GM18505 (cell line): ENCODE measurements around the gene CFAP53.
"Not testable (repeated sequence)": the region's sequence is repeated elsewhere in the genome, so short reads cannot be mapped to it uniquely, and the experiment has no call there.

Experiments used
- ATAC-seq: cut with Tn5 transposase; IDR thresholded peaks from one replicate; pipeline ENCODE4 v1.9.1; 2021; ENCODE audit not compliant: unreplicated experiment
- POLR2A ChIP-seq: IDR thresholded peaks from 4 replicates; pipeline ENCODE4 v1.6.1; 2011; ENCODE audit warnings: borderline replicate concordance; ENCODE audit not compliant: insufficient read depth, insufficient read length; ENCODE audit errors: extremely low read depth

The CFAP53 gene

GRCh38 chr18:50272568-50272967 lies 6.3 kb upstream of the CFAP53 start:
- no peak for ATAC-seq
- TF ChIP-seq POLR2A, result no peak

DNA sequence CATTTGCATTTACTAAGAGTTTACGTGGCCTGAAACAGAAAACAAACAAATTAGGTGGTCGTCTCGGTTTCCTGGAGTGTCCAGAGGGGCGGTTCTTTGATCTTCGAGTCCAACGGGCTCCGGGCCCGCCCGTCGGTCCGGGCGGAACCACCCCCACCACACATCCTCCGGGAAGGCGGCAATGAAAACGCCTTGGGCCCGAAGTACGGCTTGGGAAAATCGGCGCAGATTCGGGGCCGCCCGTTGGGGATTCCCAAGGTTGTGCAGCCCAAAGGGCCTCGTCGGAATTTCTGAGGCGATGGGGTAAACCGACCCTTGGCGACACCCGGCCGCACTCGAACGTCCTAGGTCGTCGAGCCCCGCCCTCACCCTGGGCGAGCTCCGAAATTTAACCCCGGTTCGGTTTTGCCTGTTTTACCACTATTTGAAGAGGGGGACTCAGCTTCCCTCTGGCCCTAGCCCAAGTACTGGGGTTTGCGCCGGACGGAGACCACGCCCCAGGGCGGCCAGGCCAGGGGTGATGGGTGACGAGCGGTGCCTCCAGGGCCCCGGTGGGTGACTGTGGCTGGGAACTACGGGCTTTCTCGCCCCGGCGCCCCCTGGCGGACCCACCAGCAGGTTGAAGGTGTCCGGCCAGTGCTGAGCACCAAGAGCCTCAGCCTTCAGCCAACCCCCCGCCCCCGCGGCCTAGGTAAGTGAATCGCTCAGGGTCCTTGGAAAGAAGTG lies 1.9 kb upstream of the CFAP53 start:
- TF ChIP-seq POLR2A, result peak; percentile 59
- peak; percentile 55 for ATAC-seq

- no peak for ATAC-seq
- TF ChIP-seq POLR2A, result no peak
Measured at GRCh38 chr18:50262977-50263376, 3.3 kb downstream of the CFAP53 start.

DNA sequence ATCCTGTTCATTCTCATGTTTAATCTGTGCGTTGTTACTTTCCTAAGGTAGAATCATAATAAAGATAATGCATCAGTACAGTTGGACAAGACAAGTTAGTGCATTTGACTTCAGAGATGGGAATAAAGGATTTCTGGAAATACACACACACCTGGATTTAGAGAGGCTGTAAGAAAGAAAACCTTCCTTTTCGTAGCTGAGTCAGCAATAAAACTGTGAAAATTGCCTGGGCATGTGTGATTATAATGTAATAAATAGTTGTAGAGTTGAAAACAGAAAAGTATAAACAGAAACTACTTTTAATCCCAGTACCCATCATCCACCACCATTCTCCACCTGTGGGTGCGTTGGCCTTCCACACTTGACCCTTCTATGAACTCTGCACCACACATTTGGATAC lies 15.4 kb downstream of the CFAP53 start:
- no peak for TF ChIP-seq POLR2A
- ATAC-seq, result no peak

DNA sequence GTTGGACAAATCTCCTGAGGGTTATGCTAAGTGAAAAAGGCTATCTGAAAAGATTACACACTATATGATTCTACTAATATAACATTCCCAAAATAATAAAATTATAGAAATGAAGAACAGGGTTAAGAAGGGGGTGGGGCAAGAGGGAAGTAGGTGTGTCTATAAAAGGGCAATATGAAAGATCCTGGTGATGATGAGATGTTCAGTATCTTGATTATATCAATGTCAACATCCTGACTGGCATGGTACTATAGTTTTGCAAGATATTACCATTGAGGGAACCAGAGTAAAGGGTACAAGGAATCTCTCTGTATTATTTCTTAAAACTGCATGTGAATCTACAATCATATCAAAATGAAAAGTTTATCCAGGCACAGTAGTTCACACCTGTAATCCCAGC lies 16.7 kb downstream of the CFAP53 start:
- TF ChIP-seq POLR2A, result no peak

GRCh38 chr18:50247561-50247960 lies 18.7 kb downstream of the CFAP53 start:
- no peak for ATAC-seq
- TF ChIP-seq POLR2A, result no peak

More for the DNA sequence above, 16.7 kb downstream of the CFAP53 start:
- ATAC-seq, result no peak

- ATAC-seq, result not testable (repeated sequence)
Measured at GRCh38 chr18:50241768-50242167, 24.5 kb downstream of the CFAP53 start.

DNA sequence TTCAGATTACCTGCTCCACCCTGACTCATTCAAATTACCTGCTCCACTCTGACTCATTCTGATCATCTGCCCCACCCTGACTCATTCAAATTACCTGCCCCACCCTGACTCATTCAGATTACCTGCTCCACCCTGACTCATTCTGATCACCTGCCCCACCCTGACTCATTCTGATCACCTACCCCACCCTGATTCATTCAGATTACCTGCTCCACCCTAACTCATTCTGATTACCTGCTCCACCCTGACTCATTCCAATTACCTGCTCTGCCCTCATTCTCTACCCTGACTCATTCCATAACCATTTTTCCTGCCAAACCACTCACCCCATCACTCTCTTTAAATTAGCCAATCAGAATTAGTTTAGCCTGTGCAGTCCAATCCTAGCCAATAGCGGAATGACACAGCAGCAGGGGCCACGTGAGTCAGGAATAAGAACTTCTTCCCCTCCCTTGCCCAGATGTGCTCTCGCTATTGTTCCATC lies 26.2 kb downstream of the CFAP53 start:
- no peak for ATAC-seq
- no peak for TF ChIP-seq POLR2A

GRCh38 chr18:50232419-50232818 lies 33.9 kb downstream of the CFAP53 start:
- no peak for TF ChIP-seq POLR2A
- ATAC-seq, result no peak

DNA sequence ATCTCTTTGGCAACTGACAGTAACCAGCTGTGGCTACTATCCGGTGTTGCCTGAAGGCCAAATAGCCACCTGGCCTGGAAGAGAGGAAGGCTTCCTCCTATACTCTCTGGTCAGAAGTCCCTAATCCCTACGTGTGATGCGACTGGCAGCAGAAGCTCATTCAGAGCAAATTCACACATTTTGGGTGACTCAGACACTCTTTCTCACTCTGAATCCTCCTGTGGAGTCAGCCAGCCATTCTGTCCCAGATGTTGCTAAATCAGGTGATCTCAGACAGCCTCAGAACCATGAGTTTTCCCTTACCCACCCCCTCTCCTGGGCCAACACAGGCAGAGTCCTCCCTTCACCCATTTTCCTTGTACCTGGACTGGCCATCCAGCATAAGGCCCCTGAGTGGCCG lies 34.7 kb downstream of the CFAP53 start:
- TF ChIP-seq POLR2A, result no peak
- no peak for ATAC-seq

GRCh38 chr18:50220249-50220648 lies 46.0 kb downstream of the CFAP53 start:
- not testable (repeated sequence) for ATAC-seq

- no peak for TF ChIP-seq POLR2A
- ATAC-seq, result no peak
Measured at GRCh38 chr18:50218432-50219197, 47.7 kb downstream of the CFAP53 start.

DNA sequence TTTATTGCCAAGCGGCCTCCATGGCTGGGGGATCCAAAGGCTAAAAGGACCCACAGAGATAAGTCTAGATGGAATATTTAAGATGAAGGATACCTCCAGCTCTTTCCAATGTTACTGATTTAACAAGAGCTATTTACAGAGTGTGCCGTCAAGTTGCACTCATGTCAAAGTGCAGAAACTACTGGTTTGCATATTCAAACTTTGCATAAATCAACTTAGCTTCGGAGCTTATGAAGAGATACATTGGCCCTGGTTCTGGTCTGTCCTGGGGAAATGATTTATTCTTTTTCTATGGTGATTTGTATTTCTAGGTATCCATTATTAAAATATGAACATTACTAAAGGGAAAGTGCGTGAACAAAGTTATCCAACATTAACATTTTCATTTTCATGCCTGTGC lies 57.0 kb downstream of the CFAP53 start:
- no peak for ATAC-seq
- TF ChIP-seq POLR2A, result no peak

- no peak for TF ChIP-seq POLR2A
- no peak for ATAC-seq
Measured at GRCh38 chr18:50207722-50208121, 58.6 kb downstream of the CFAP53 start.

GRCh38 chr18:50203801-50204604 lies 62.3 kb downstream of the CFAP53 start:
- no peak for ATAC-seq

More at GRCh38 chr18:50203801-50204604, 62.3 kb downstream of the CFAP53 start:
- TF ChIP-seq POLR2A, result no peak
